HUES64 (cell line): Measurements from ENCODE around the gene RAB40B.

ENCODE experiments used
- H3K27ac ChIP-seq: 2 replicates; pipeline ENCODE4 v1.7.0; 2013; ENCODE audit warnings: low read depth, low read length, inconsistent platforms
- H3K27me3 ChIP-seq: 2 replicates; pipeline ENCODE4 v1.6.1; 2013; ENCODE audit warnings: mild to moderate bottlenecking, low read length; ENCODE audit not compliant: insufficient read depth
- H3K36me3 ChIP-seq: 2 replicates; pipeline ENCODE4 v1.6.1; 2013; ENCODE audit warnings: mild to moderate bottlenecking, low read length; ENCODE audit not compliant: insufficient read depth
- H3K4me1 ChIP-seq: 2 replicates; pipeline ENCODE4 v1.6.1; 2013; ENCODE audit warnings: mild to moderate bottlenecking, low read length, moderate library complexity; ENCODE audit not compliant: insufficient read depth
- H3K4me3 ChIP-seq: 2 replicates; pipeline ENCODE4 v1.5.1; 2013; ENCODE audit warnings: mild to moderate bottlenecking, low read length, moderate library complexity
- H3K9ac ChIP-seq: 2 replicates; pipeline ENCODE4 v1.6.1; 2013; ENCODE audit warnings: mild to moderate bottlenecking, low read depth, low read length
- H3K9me3 ChIP-seq: 2 replicates; pipeline ENCODE4 v1.6.1; 2013; ENCODE audit warnings: low read depth, low read length; ENCODE audit not compliant: insufficient read depth
- WGBS: fragments of 150-250, 120-280 bp; methylation state at CpG from one replicate; pipeline ENCODE4 v1.1.7; 2013; ENCODE audit warnings: missing lambda C conversion rate; 5-methylcytosine and 5-hydroxymethylcytosine counted together

The RAB40B gene

GRCh38 chr17:82698974-82699442, 510 bp upstream of the RAB40B start:
- Histone ChIP-seq H3K27me3 (peaks cover 50% of the 10 kb centered on the region), H3K4me3 (peak overlapping the region; percentile 70), H3K9ac (no peak overlapping the region), H3K36me3 (no peaks in the 10 kb centered on the region), H3K9me3 (peaks cover 2% of the 10 kb centered on the region; the same call in 1 of the 2 replicates), H3K4me1 (no peaks in the 10 kb centered on the region), H3K27ac (no peak overlapping the region)
- 10% methylated on average over 45 of the region's 45 CpGs for WGBS

GRCh38 chr17:82697808-82698064, 762 bp downstream of the RAB40B start:
- H3K9ac ChIP-seq: no peak overlapping the region
- 4% methylated on average over 32 of the region's 32 CpGs for WGBS
- no peaks in the 10 kb centered on the region for H3K4me1 ChIP-seq
- peaks cover 50% of the 10 kb centered on the region for H3K27me3 ChIP-seq
- no peaks in the 10 kb centered on the region for H3K36me3 ChIP-seq
- H3K27ac ChIP-seq: no peak overlapping the region
- peak overlapping the region; percentile 64 for H3K4me3 ChIP-seq
- H3K9me3 ChIP-seq: peaks cover 2% of the 10 kb centered on the region; the same call in 1 of the 2 replicates

DNA sequence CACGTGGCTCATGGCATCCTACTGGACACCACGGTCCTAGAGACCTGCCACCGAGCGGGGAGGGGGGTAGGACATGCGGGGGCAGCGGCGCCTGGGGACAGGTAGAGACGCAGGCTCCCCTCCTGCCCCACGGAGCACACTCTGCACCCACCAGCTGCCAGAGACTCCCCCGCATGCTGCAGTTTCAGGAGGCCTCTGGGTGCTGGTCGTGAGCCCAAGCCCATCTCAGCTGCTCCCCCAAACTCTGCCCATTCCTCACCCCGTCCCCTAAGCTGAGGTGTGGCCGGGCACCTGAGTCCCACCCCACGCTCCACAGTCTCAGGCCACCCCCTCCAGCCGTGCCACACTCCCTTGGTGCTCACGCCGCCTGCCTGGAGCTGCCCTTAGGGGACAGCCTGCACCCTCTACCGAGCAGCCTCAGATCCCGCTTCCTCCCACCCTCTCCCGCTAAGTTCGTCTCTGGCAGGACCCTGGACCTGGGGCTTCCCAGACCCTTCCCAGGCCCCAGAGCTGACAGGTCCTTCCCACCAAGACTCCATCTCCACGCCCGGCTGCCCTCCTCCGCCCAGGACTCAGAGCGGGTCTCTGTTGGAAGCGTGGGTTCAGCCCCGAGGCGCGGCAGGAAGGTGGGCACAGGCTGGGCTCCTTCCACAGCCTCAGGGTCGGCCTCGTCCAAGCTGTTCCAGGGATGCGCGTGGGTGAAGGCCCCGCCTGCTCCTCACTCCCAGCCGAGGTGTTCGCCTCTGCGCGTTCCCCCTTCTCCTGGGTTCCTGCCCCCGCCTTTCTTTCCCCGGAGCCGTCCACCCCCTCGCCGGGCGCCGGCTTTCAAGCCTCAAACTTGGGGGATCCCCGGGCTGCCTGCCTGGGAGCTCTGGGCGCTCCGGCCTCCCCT, 1.3 kb downstream of the RAB40B start:
- WGBS: 33% methylated on average over 48 of the region's 48 CpGs
- Histone ChIP-seq H3K27me3 (peaks cover 50% of the 10 kb centered on the region), H3K36me3 (no peaks in the 10 kb centered on the region), H3K9ac (no peak overlapping the region), H3K27ac (no peak overlapping the region), H3K4me1 (no peaks in the 10 kb centered on the region), H3K4me3 (peak overlapping the region; percentile 64), H3K9me3 (peaks cover 2% of the 10 kb centered on the region; the same call in 1 of the 2 replicates)

- no peaks in the 10 kb centered on the region for H3K36me3 ChIP-seq
- H3K27me3 ChIP-seq: peaks cover 50% of the 10 kb centered on the region
- no peak overlapping the region for H3K9ac ChIP-seq
- no peak overlapping the region for H3K4me3 ChIP-seq
- WGBS: 91% methylated on average over 15 of the region's 17 CpGs
- H3K9me3 ChIP-seq: peaks cover 2% of the 10 kb centered on the region; the same call in 1 of the 2 replicates
- H3K27ac ChIP-seq: no peak overlapping the region
- no peaks in the 10 kb centered on the region for H3K4me1 ChIP-seq
These were observed 2.2 kb downstream of the RAB40B start for GRCh38 chr17:82696259-82696658.

GRCh38 chr17:82694647-82695046, 3.9 kb downstream of the RAB40B start:
- H3K9ac ChIP-seq: no peak overlapping the region
- no peak overlapping the region for H3K27ac ChIP-seq
- H3K4me1 ChIP-seq: no peaks in the 10 kb centered on the region
- peaks cover 2% of the 10 kb centered on the region; the same call in 1 of the 2 replicates for H3K9me3 ChIP-seq
- no peaks in the 10 kb centered on the region for H3K36me3 ChIP-seq
- no peak overlapping the region for H3K4me3 ChIP-seq
- 61% methylated on average over 2 of the region's 2 CpGs for WGBS
- H3K27me3 ChIP-seq: peaks cover 36% of the 10 kb centered on the region

- no peak overlapping the region for H3K27ac ChIP-seq
- H3K27me3 ChIP-seq: peaks cover 27% of the 10 kb centered on the region
- no peaks in the 10 kb centered on the region for H3K4me1 ChIP-seq
- H3K9ac ChIP-seq: no peak overlapping the region
- WGBS: 93% methylated on average over 22 of the region's 22 CpGs
- peaks cover 2% of the 10 kb centered on the region; the same call in 1 of the 2 replicates for H3K9me3 ChIP-seq
- no peaks in the 10 kb centered on the region for H3K36me3 ChIP-seq
- H3K4me3 ChIP-seq: no peak overlapping the region
These were observed 5.2 kb downstream of the RAB40B start for GRCh38 chr17:82693168-82693867.

GRCh38 chr17:82692268-82692667, 6.2 kb downstream of the RAB40B start:
- no peaks in the 10 kb centered on the region for H3K36me3 ChIP-seq
- no peak overlapping the region for H3K4me3 ChIP-seq
- H3K27ac ChIP-seq: no peak overlapping the region
- 85% methylated on average over 16 of the region's 16 CpGs for WGBS
- peaks cover 2% of the 10 kb centered on the region; the same call in 1 of the 2 replicates for H3K9me3 ChIP-seq
- no peaks in the 10 kb centered on the region for H3K4me1 ChIP-seq
- peaks cover 19% of the 10 kb centered on the region for H3K27me3 ChIP-seq
- no peak overlapping the region for H3K9ac ChIP-seq

DNA sequence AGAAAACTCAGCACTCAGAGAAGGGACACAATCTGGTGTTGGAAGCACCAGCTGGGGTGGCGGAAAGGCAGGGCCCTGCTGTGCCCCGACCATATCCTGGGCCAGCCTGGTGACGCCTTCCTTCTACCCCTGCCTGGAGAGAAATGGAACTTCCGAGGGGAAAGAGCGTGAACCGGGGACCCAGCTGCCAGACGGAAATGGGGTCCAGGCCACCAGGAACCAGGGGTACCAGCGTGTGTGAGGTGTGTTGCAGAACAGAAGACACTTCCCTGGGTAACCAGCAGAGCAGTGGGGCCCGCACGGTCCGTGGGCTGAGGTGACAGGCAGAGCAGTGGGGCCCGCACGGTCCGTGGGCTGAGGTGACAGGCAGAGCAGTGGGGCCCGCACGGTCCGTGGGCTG, 6.8 kb downstream of the RAB40B start:
- H3K36me3 ChIP-seq: no peaks in the 10 kb centered on the region
- H3K9me3 ChIP-seq: peaks cover 2% of the 10 kb centered on the region; the same call in 1 of the 2 replicates
- 92% methylated on average over 11 of the region's 17 CpGs for WGBS
- no peak overlapping the region for H3K9ac ChIP-seq
- H3K27me3 ChIP-seq: peaks cover 13% of the 10 kb centered on the region
- no peak overlapping the region for H3K4me3 ChIP-seq
- H3K27ac ChIP-seq: no peak overlapping the region
- no peaks in the 10 kb centered on the region for H3K4me1 ChIP-seq

- no peaks in the 10 kb centered on the region for H3K4me1 ChIP-seq
- H3K4me3 ChIP-seq: no peak overlapping the region
- no peaks in the 10 kb centered on the region for H3K36me3 ChIP-seq
- 93% methylated on average over 18 of the region's 18 CpGs for WGBS
- peaks cover 2% of the 10 kb centered on the region; the same call in 1 of the 2 replicates for H3K9me3 ChIP-seq
- no peak overlapping the region for H3K27ac ChIP-seq
- H3K9ac ChIP-seq: no peak overlapping the region
- H3K27me3 ChIP-seq: peaks cover 6% of the 10 kb centered on the region
These were observed 7.6 kb downstream of the RAB40B start for GRCh38 chr17:82690786-82691489.

DNA sequence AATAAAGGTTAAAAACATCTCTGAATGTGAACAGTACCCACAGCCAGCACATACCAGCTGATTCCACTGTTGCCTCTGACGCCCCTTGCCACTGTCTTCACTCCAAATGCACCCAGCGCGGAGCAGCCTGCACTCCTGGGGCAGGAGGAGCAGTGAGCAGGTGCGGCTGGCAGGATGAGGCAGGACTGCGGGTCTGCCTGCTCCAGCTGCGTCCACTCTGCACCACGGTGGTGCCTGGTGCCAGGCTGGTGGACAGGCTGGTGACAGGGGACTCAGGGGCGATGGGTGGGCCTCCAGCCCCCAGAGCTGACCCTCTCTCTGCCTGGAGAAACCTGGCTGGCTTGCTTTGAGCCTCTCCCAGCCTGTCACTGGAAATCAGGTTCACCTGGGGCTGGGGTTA, 9.4 kb downstream of the RAB40B start:
- H3K36me3 ChIP-seq: no peaks in the 10 kb centered on the region
- H3K4me1 ChIP-seq: no peaks in the 10 kb centered on the region
- no peak overlapping the region for H3K27ac ChIP-seq
- no peak overlapping the region for H3K4me3 ChIP-seq
- H3K9ac ChIP-seq: no peak overlapping the region
- peaks cover 1% of the 10 kb centered on the region; the same call in 1 of the 2 replicates for H3K9me3 ChIP-seq
- WGBS: 93% methylated on average over 8 of the region's 8 CpGs
- no peaks in the 10 kb centered on the region for H3K27me3 ChIP-seq

GRCh38 chr17:82687871-82688270, 10.6 kb downstream of the RAB40B start:
- Histone ChIP-seq H3K27ac (no peak overlapping the region), H3K27me3 (no peaks in the 10 kb centered on the region)

More at GRCh38 chr17:82687871-82688270, 10.6 kb downstream of the RAB40B start:
- Histone ChIP-seq H3K4me3 (no peak overlapping the region), H3K4me1 (no peaks in the 10 kb centered on the region), H3K9me3 (no peaks in the 10 kb centered on the region), H3K9ac (no peak overlapping the region), H3K36me3 (no peaks in the 10 kb centered on the region)
- WGBS: 94% methylated on average over 9 of the region's 9 CpGs
